SK-N-SH (cell line): ENCODE measurements around the gene DUOXA2. TPM values are rescaled to one million over a fixed set of nuclear protein-coding genes. Genes with fewer than 3 reads are reported as not detected.
"Not testable (repeated sequence)": the region's sequence is repeated elsewhere in the genome, so short reads cannot be mapped to it uniquely, and the experiment has no call there.

Experiments
- CTCF ChIA-PET: fragments of 300-600, 350-600 bp; formaldehyde crosslinking; extraction: SDS; loops from one replicate; lab custom pipeline; 2021; lab: Yijun Ruan, JAX
- POLR2A ChIA-PET: fragments of 350-600 bp; sonication (Branson Sonifier 250); formaldehyde crosslinking; extraction: SDS; loops from one replicate; lab custom pipeline; 2020; ENCODE audit warnings: antibody characterized with exemption, inconsistent platforms; lab: Yijun Ruan, JAX
- DNase-seq: peaks from one replicate; pipeline ENCODE4 v3.0.0; 2012
- H2AFZ ChIP-seq: fragments of 200-600 bp; sonication (generic); 2 replicates; pipeline ENCODE4 v1.8.1; 2016; ENCODE audit warnings: antibody characterized with exemption, mild to moderate bottlenecking, low read depth
- H3F3A ChIP-seq: fragments of 200-600 bp; sonication (generic); replicated peaks from 2 replicates; pipeline ENCODE3; 2016; ENCODE audit warnings: antibody characterized with exemption, mild to moderate bottlenecking; ENCODE audit not compliant: insufficient read depth
- H3K27ac ChIP-seq, 2 experiments: fragments of 200-500 bp in 1 of 2; fragments of 200-600 bp in 1 of 2; sonication (Bioruptor generic) in 1 of 2; sonication (generic), shearing (Covaris generic) in 1 of 2; 2 replicates each; pipeline versions ENCODE4 v1.5.1 to v1.6.1; 2014 to 2016; ENCODE audit warnings: low read depth in 2 of 2, inconsistent platforms in 1 of 2, low read length in 1 of 2, mild to moderate bottlenecking in 1 of 2, mixed read lengths in 1 of 2
- H3K27me3 ChIP-seq: fragments of 200-600 bp; sonication (generic), shearing (Covaris generic); 2 replicates; pipeline ENCODE4 v1.6.1; 2016; ENCODE audit warnings: mixed run types; ENCODE audit not compliant: insufficient read depth
- H3K36me3 ChIP-seq, 2 experiments: fragments of 200-500 bp in 1 of 2; fragments of 200-600 bp in 1 of 2; sonication (Bioruptor generic) in 1 of 2; sonication (generic) in 1 of 2; replicated peaks in 1 of 2; 2 replicates each; pipeline versions ENCODE3 to v1.5.1; 2014 to 2016; ENCODE audit warnings: low read length in 1 of 2, mild to moderate bottlenecking in 1 of 2; ENCODE audit not compliant: insufficient read depth in 2 of 2, control insufficient read depth in 1 of 2
- H3K4me1 ChIP-seq, 2 experiments: fragments of 200-500 bp in 1 of 2; fragments of 200-600 bp in 1 of 2; sonication (Bioruptor generic) in 1 of 2; sonication (generic), shearing (Covaris generic) in 1 of 2; 2 replicates each; pipeline versions ENCODE4 v1.5.1 to v1.6.1; 2014 to 2016; ENCODE audit warnings: low read depth in 1 of 2, low read length in 1 of 2, mixed run types in 1 of 2; ENCODE audit not compliant: insufficient read depth in 2 of 2, control insufficient read depth in 1 of 2
- H3K4me2 ChIP-seq: fragments of 200-600 bp; sonication (generic), shearing (Covaris generic); 2 replicates; pipeline ENCODE4 v1.6.1; 2017; ENCODE audit warnings: mixed run types
- H3K4me3 ChIP-seq, 2 experiments: fragments of 200-500 bp in 1 of 2; fragments of 200-600 bp in 1 of 2; sonication (Bioruptor generic) in 1 of 2; sonication (generic), shearing (Covaris generic) in 1 of 2; 2 replicates each; pipeline versions ENCODE4 v1.5.1 to v1.8.1; 2014 to 2016; ENCODE audit warnings: low read depth in 2 of 2, inconsistent platforms in 1 of 2, low read length in 1 of 2, mild to moderate bottlenecking in 1 of 2, mixed read lengths in 1 of 2, moderate library complexity in 1 of 2
- H3K79me2 ChIP-seq: fragments of 200-600 bp; sonication (generic); 2 replicates; pipeline ENCODE4 v1.8.1; 2017; ENCODE audit warnings: mild to moderate bottlenecking; ENCODE audit not compliant: insufficient read depth
- H3K9ac ChIP-seq: fragments of 200-600 bp; sonication (generic); 2 replicates; pipeline ENCODE4 v1.6.1; 2017; ENCODE audit warnings: mixed run types
- H3K9me2 ChIP-seq: fragments of 200-600 bp; sonication (generic); 2 replicates; pipeline ENCODE4 v1.6.1; 2017; ENCODE audit warnings: mixed run types
- H3K9me3 ChIP-seq: fragments of 200-600 bp; sonication (generic); 2 replicates; pipeline ENCODE4 v1.6.1; 2017; ENCODE audit warnings: mixed run types, mild to moderate bottlenecking, moderate library complexity
- H4K20me1 ChIP-seq: fragments of 200-600 bp; sonication (generic); 2 replicates; pipeline ENCODE4 v1.6.1; 2017; ENCODE audit warnings: mild to moderate bottlenecking, mixed run types; ENCODE audit not compliant: insufficient read depth
- EP300 ChIP-seq, 2 experiments: IDR thresholded peaks; 2 replicates each; pipeline versions ENCODE4 v1.4.0 to v1.6.1; 2012; ENCODE audit warnings: borderline replicate concordance in 1 of 2, low read depth in 1 of 2, low read length in 1 of 2
- MXI1 ChIP-seq: IDR thresholded peaks from 2 replicates; pipeline ENCODE4 v1.6.1; 2012; ENCODE audit warnings: mild to moderate bottlenecking, low read depth, low read length, improper control_type of control experiment
- POLR2AphosphoS5 ChIP-seq: IDR thresholded peaks from 2 replicates; pipeline ENCODE4 v1.6.1; 2012; ENCODE audit warnings: low read depth, low read length
- RCOR1 ChIP-seq: fragments of 150-350 bp; IDR thresholded peaks from 2 replicates; pipeline ENCODE4 v1.6.1; 2017; ENCODE audit warnings: antibody characterized with exemption, low read length
- RXRA ChIP-seq: IDR thresholded peaks from 2 replicates; pipeline ENCODE4 v1.4.0; 2012; ENCODE audit warnings: low read depth, mild to moderate bottlenecking, borderline replicate concordance
- WGBS: methylation state at CpG from one replicate; pipeline ENCODE4 v1.1.6; 2017; ENCODE audit warnings: low lambda C conversion rate; 5-methylcytosine and 5-hydroxymethylcytosine counted together
- polyA plus RNA-seq, 3 experiments: library from polyadenylated mRNA; depleted of rRNA; stranded (reverse); fragments of >200 nt; gene quantifications; 2 replicates each; pipeline ENCODE4 v1.2.3, GENCODE V29; 2012
- TF ChIP-seq, protein P1 (sequence below): IDR thresholded peaks from 2 replicates; pipeline ENCODE4; 2012

Gene DUOXA2
- polyA plus RNA-seq, 1 of the 3 experiments (the other 2 are of a cell fraction): not detected

DNA sequence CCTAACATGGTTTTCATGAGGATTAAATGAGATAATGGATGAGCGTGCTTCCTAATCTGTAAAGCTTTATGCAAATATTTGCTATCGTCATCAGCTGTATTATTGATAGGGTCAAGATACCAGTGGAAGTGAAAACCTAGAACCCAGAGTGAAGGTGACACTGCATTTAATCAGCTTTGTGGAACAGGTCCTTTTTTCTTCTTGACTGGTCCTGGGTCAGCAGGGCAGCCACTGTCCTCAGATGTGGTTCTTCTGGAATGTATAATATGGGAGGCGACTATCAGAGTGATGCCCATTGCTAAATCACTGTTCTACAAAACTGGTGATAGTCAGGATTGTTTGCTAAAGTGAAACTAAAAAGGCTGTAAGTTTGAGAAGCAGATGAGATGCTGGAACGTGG lies 49.7 kb upstream of the DUOXA2 start:
- H3K27ac ChIP-seq: no peak overlapping the region
- no peaks in the 10 kb centered on the region for H3K4me1 ChIP-seq
- H3K9me2 ChIP-seq: no peaks in the 10 kb centered on the region
- no peaks in the 10 kb centered on the region for H3K79me2 ChIP-seq
- no peak overlapping the region for H3K4me2 ChIP-seq
- DNase-seq: no peak
- no peak overlapping the region for H3K4me3 ChIP-seq
- H3F3A ChIP-seq: no peaks in the 10 kb centered on the region
- H3K27me3 ChIP-seq: no peaks in the 10 kb centered on the region
- CTCF ChIA-PET: no interaction called here
- H3K36me3 ChIP-seq: no peaks in the 10 kb centered on the region
- H3K9me3 ChIP-seq: no peaks in the 10 kb centered on the region
- TF ChIP-seq, protein P1, sequence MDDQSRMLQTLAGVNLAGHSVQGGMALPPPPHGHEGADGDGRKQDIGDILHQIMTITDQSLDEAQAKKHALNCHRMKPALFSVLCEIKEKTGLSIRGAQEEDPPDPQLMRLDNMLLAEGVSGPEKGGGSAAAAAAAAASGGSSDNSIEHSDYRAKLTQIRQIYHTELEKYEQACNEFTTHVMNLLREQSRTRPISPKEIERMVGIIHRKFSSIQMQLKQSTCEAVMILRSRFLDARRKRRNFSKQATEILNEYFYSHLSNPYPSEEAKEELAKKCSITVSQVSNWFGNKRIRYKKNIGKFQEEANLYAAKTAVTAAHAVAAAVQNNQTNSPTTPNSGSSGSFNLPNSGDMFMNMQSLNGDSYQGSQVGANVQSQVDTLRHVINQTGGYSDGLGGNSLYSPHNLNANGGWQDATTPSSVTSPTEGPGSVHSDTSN: no peak
- TF ChIP-seq MXI1: no peak
- TF ChIP-seq EP300 (IDR thresholded peaks at IDR 0.05; ENCODE audit: borderline replicate concordance in 1 of 2, low read depth in 1 of 2, low read length in 1 of 2): no peak
- TF ChIP-seq POLR2AphosphoS5: no peak
- no peak for TF ChIP-seq RCOR1
- TF ChIP-seq RXRA: no peak
- POLR2A ChIA-PET: no interaction called here
- H4K20me1 ChIP-seq: no peaks in the 10 kb centered on the region
- WGBS: 95% methylated on average over 4 of the region's 4 CpGs
- H2AFZ ChIP-seq: no peak overlapping the region
- H3K9ac ChIP-seq: no peak overlapping the region

GRCh38 chr15:45069942-45070360 lies 44.2 kb upstream of the DUOXA2 start:
- H3F3A ChIP-seq, H3K4me2 ChIP-seq, H3K36me3 ChIP-seq, H3K4me1 ChIP-seq, H4K20me1 ChIP-seq, H2AFZ ChIP-seq, H3K4me3 ChIP-seq, H3K27me3 ChIP-seq, H3K79me2 ChIP-seq, H3K27ac ChIP-seq, H3K9me2 ChIP-seq, POLR2A ChIA-PET, CTCF ChIA-PET, DNase-seq, H3K9ac ChIP-seq, H3K9me3 ChIP-seq: not testable (repeated sequence)
- 86% methylated on average over 3 of the region's 6 CpGs for WGBS

GRCh38 chr15:45073602-45074001 lies 40.5 kb upstream of the DUOXA2 start:
- H3K79me2 ChIP-seq, H2AFZ ChIP-seq, H3K4me3 ChIP-seq, H3K9ac ChIP-seq, H3K36me3 ChIP-seq, H3K27me3 ChIP-seq, H3K9me3 ChIP-seq, POLR2A ChIA-PET, H3F3A ChIP-seq, CTCF ChIA-PET, H3K9me2 ChIP-seq, H3K27ac ChIP-seq, H4K20me1 ChIP-seq, H3K4me2 ChIP-seq, DNase-seq, H3K4me1 ChIP-seq: not testable (repeated sequence)

DNA sequence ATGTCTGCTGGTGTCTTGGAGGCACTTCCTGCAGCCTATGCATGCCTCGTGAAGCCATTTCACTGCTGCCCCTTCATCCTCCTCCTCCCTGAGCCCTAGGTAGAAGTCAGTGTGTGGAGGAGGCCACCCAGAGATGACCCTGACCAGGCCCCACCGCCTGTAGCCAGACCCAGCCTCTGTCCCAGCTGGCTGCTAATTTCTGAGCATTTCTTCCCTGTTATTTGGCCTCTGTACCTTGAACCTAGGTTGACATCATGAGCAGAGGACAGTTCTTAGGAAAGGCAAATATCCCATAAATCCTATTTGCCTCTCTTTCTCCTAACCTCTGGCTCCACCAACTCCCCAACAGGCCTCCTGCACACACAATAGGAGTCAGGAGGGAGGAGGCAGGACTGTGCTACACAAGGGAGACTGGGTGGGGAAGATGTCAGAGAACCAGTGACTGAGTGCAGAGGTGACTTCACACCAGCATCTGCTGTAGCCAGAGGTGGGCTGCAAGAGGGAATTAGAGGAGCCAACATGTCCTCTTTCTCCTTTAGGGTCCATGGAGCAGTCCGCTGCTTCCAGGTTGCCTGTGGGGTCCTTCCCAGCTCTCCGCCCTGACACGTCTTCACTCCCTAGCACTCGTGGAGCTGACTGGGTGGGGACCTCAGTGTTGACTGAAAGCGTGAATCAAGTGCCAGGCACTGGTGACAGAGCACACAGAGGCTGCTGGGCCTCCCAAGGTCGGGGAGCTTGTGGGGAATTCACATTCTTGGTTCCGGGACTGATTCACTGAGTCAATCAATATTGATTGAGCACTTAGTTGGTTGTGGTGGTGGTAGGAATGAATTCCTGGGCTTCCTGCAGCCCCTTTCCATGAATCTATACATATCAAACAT lies 38.4 kb upstream of the DUOXA2 start:
- H3K27ac ChIP-seq, POLR2A ChIA-PET, H3K79me2 ChIP-seq, H2AFZ ChIP-seq, H3K9ac ChIP-seq, H3K36me3 ChIP-seq, H4K20me1 ChIP-seq, H3K27me3 ChIP-seq, H3K4me1 ChIP-seq, H3K9me3 ChIP-seq, H3F3A ChIP-seq, H3K9me2 ChIP-seq, DNase-seq, CTCF ChIA-PET, H3K4me3 ChIP-seq, H3K4me2 ChIP-seq: not testable (repeated sequence)
- WGBS: 100% methylated on average over 1 of the region's 9 CpGs
